Measurements from ENCODE around the gene ADCYAP1R1. TPM values are rescaled to one million over a fixed set of nuclear protein-coding genes. Genes with fewer than 3 reads are reported as not detected.

ADCYAP1R1 gene
- total RNA-seq, 6 experiments from 2014 or later = 0.03 TPM; not detected in 5

DNA sequence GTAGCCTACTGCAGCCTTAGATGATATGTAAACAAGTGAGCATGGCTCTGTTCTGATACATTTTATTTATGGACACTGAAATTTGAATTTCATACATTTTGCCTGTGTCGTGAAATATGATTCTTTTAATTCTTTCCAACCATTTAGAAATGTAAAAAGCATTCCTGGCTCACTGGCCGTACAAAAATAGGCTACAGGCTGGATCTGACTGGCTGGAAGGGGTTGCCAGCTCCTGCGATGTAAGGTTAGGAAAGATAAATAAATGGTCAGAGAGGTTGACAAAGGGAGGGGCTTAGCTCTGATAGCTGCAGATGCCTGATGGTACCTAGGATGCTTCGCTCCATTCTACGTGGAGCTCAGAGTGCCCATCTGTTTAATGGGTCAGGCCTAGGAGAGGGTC, 3.4 kb downstream of the ADCYAP1R1 start:
- Mint-ChIP-seq H3K4me3 (no peak overlapping the region), H3K27ac (no peak overlapping the region), H3K27me3 (ENCODE audit: insufficient read depth) (peaks cover 33% of the 10 kb centered on the region), H3K9me3 (no peaks in the 10 kb centered on the region), H3K4me1 (ENCODE audit: low read depth) (no peaks in the 10 kb centered on the region; the same call in 1 of the 2 replicates), H3K36me3 (ENCODE audit: low read depth) (no peaks in the 10 kb centered on the region)
- DNase-seq = no peak
- TF ChIP-seq, protein P1, sequence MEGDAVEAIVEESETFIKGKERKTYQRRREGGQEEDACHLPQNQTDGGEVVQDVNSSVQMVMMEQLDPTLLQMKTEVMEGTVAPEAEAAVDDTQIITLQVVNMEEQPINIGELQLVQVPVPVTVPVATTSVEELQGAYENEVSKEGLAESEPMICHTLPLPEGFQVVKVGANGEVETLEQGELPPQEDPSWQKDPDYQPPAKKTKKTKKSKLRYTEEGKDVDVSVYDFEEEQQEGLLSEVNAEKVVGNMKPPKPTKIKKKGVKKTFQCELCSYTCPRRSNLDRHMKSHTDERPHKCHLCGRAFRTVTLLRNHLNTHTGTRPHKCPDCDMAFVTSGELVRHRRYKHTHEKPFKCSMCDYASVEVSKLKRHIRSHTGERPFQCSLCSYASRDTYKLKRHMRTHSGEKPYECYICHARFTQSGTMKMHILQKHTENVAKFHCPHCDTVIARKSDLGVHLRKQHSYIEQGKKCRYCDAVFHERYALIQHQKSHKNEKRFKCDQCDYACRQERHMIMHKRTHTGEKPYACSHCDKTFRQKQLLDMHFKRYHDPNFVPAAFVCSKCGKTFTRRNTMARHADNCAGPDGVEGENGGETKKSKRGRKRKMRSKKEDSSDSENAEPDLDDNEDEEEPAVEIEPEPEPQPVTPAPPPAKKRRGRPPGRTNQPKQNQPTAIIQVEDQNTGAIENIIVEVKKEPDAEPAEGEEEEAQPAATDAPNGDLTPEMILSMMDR (IDR thresholded peaks at IDR 0.05) = no peak

DNA sequence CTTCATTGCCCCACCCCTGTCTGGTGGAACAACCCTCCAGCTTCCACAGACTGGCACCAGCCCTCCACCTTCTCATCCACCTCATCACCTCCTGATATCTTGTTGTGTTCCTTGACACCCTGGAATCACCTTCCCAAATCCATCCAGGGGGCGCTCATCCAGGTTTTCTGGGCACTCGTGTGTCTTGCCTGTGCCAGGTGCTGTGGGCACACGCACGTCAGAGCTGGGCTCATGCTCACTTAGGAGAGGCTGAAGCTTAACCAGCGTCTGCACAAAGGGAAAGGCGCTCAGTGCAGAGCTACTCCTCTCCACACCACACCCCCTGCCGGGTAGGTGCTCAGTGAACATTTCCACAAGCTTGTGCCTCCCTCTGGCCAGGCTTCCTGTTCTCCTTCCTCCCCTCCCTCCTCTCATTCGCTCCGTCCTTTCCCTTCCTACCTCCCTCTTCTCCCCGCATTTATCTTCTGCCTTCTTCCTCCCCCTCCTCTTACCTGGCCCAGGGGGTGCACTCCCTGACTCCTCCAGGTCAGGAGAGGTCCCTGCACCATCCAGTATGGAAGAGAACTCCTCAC, 4.8 kb downstream of the ADCYAP1R1 start:
- H3K36me3 Mint-ChIP-seq (ENCODE audit: low read depth) = no peaks in the 10 kb centered on the region
- TF ChIP-seq, protein P1 (IDR thresholded peaks at IDR 0.05) = no peak; the same call in 1 of the 2 replicates
- no peak overlapping the region for H3K4me3 Mint-ChIP-seq
- no peak overlapping the region for H3K27ac Mint-ChIP-seq
- no peak for DNase-seq
- H3K9me3 Mint-ChIP-seq = no peaks in the 10 kb centered on the region
- no peaks in the 10 kb centered on the region; the same call in 1 of the 2 replicates for H3K4me1 Mint-ChIP-seq (ENCODE audit: low read depth)
- H3K27me3 Mint-ChIP-seq (ENCODE audit: insufficient read depth) = peaks cover 21% of the 10 kb centered on the region

DNA sequence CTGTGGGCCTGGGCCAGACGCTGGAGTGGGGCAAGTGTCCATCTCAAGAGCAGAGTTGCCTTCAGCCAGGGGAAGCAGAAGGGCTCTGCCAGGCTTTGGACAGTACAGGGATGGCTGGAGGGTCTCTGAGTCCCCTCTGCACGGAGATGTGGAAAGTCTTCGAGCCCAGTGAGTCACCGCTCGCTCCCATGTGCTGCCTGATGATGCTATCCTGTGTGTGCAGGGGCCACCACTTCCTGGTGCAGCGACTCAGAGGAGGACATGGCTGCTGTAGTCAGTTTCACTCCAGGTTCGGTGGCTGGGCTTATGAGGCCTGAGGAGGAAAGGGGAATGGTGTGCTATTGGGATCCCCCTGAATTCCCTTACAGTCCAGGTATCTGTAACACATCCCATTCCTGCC, 6.0 kb downstream of the ADCYAP1R1 start:
- H3K27me3 Mint-ChIP-seq (ENCODE audit: insufficient read depth) = peaks cover 27% of the 10 kb centered on the region
- no peaks in the 10 kb centered on the region for H3K36me3 Mint-ChIP-seq (ENCODE audit: low read depth)
- DNase-seq = peak; percentile 32
- H3K4me3 Mint-ChIP-seq = no peak overlapping the region
- H3K27ac Mint-ChIP-seq = no peak overlapping the region
- no peaks in the 10 kb centered on the region for H3K9me3 Mint-ChIP-seq
- no peaks in the 10 kb centered on the region; the same call in 1 of the 2 replicates for H3K4me1 Mint-ChIP-seq (ENCODE audit: low read depth)
- TF ChIP-seq, protein P1 (IDR thresholded peaks at IDR 0.05) = no peak

DNA sequence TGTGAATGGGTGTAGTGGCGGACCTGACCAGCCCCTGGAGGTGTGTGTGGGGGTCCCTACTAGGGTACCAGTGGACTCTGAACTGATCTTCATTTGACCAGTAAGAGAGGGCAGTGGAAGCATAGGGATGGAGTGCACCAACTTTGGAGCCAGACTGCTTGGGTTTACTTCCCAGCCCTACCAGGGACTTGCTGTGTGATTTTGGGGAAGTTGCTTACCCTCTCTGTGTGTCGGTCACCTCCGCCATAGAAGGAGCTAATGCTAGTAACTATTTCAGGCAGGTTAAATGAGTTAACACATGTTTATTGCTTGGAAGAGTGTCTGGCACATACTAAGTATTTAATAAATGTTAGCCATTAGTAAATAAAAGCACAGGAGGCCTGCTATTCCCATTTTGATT, 6.6 kb downstream of the ADCYAP1R1 start:
- DNase-seq = no peak
- Mint-ChIP-seq H3K27ac (no peak overlapping the region), H3K9me3 (no peaks in the 10 kb centered on the region), H3K36me3 (ENCODE audit: low read depth) (no peaks in the 10 kb centered on the region), H3K4me1 (ENCODE audit: low read depth) (no peaks in the 10 kb centered on the region; the same call in 1 of the 2 replicates), H3K4me3 (no peak overlapping the region), H3K27me3 (ENCODE audit: insufficient read depth) (peaks cover 31% of the 10 kb centered on the region)
- TF ChIP-seq, protein P1 (IDR thresholded peaks at IDR 0.05) = no peak

DNA sequence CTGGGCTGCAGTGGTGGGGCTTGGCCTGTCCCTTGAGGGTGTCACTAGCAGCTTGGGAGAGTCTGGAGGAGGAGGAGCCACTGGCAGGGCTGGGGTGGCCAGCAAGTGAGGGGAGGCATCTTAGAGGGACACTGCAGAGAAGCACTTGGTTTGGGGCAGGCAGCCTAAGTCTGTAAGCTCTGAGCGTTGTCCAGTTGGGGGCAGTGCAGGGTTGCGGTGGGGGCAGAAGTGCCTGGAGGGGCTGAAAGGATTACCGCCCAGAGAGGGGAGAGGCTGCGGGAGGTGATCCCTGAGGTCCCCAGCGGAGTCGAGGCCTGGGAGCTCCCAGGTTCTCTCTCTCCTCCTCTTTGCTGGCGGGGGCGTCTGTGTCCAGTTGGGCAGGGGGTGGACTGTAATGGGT, 7.4 kb downstream of the ADCYAP1R1 start:
- TF ChIP-seq, protein P1 (IDR thresholded peaks at IDR 0.05) = no peak; the same call in 1 of the 2 replicates
- H3K9me3 Mint-ChIP-seq = no peaks in the 10 kb centered on the region
- H3K36me3 Mint-ChIP-seq (ENCODE audit: low read depth) = no peaks in the 10 kb centered on the region
- DNase-seq = no peak
- H3K27me3 Mint-ChIP-seq (ENCODE audit: insufficient read depth) = peaks cover 23% of the 10 kb centered on the region
- no peak overlapping the region for H3K4me3 Mint-ChIP-seq
- no peak overlapping the region for H3K27ac Mint-ChIP-seq
- H3K4me1 Mint-ChIP-seq (ENCODE audit: low read depth) = no peaks in the 10 kb centered on the region; the same call in 1 of the 2 replicates

Data from HFFc6 (cell line).